ENCODE measurements around the gene TXN. TPM values are rescaled to one million over a fixed set of nuclear protein-coding genes. Genes with fewer than 3 reads are reported as not detected.

The TXN gene
- total RNA-seq, 1 experiment from 2014 or later, result 1,260 TPM

Other genes with a start within 250 kb of the TXN start
- gene C9orf152, start 48.3 kb downstream of the TXN start, total RNA-seq (2021), result 0.23 and 0.74 TPM in 2 replicates
- gene TXNDC8, start 81.4 kb upstream of the TXN start, total RNA-seq (2021), result not detected in 2 replicates

Data from PC-9 (cell line).